K562 (cell line): ENCODE data around the gene PHACTR2. TPM values are rescaled to one million over a fixed set of nuclear protein-coding genes. Genes with fewer than 3 reads are reported as not detected.

ENCODE experiments used
- BCOR ChIP-seq: fragments of 450-650 bp; IDR thresholded peaks from 2 replicates; pipeline ENCODE4 v1.6.1; 2016
- CCNT2 ChIP-seq: IDR thresholded peaks from 2 replicates; pipeline ENCODE4 v1.6.1; 2011; ENCODE audit warnings: borderline replicate concordance, low read depth, mild to moderate bottlenecking, moderate library complexity, mixed read lengths, low read length; ENCODE audit not compliant: insufficient read length; ENCODE audit errors: extremely low read depth
- ERF ChIP-seq: fragments of 450-650 bp; formaldehyde crosslinking; IDR thresholded peaks from 2 replicates; pipeline ENCODE4 v1.4.0; 2020; ENCODE audit warnings: mild to moderate bottlenecking, mixed read lengths
- MEF2D ChIP-seq: conservative IDR thresholded peaks from 2 replicates; pipeline ENCODE4 v1.6.1; 2016; ENCODE audit warnings: low read depth, missing genetic modification characterization, missing compliant biosample characterization
- NR0B1 ChIP-seq: fragments of 450-650 bp; IDR thresholded peaks from one replicate; pipeline ENCODE4 v1.6.1; 2018; ENCODE audit warnings: mild to moderate bottlenecking, moderate library complexity; ENCODE audit not compliant: partially characterized antibody
- NR2C2 ChIP-seq, 2 experiments: fragments of 200-800 bp in 1 of 2; sonication (Bioruptor generic) in 1 of 2; sonication (generic) in 1 of 2; formaldehyde crosslinking in 1 of 2; IDR thresholded peaks; 2 replicates each; pipeline versions ENCODE4 v1.6.1 to v1.8.0; 2016 to 2022; ENCODE audit warnings: mild to moderate bottlenecking in 1 of 2, missing compliant biosample characterization in 1 of 2, missing genetic modification characterization in 1 of 2, missing genetic modification reagents in 1 of 2
- NR4A1 ChIP-seq, 2 experiments: fragments of 250-450 bp in 1 of 2; fragments of 450-650 bp in 1 of 2; sonication (Bioruptor Pico) in 1 of 2; IDR thresholded peaks; 2 replicates each; pipeline versions ENCODE4 v1.4.0 to v1.6.1; 2016 to 2020; ENCODE audit warnings: mild to moderate bottlenecking in 2 of 2, missing compliant biosample characterization in 1 of 2, missing genetic modification characterization in 1 of 2, moderate library complexity in 1 of 2
- POLR2B ChIP-seq: fragments of 450-650 bp; IDR thresholded peaks from 2 replicates; pipeline ENCODE4 v1.6.1; 2018; ENCODE audit warnings: low read depth; ENCODE audit not compliant: partially characterized antibody
- RBM14 ChIP-seq: fragments of 200-400 bp; formaldehyde crosslinking; IDR thresholded peaks from 2 replicates; pipeline ENCODE4 v1.6.1; 2018; ENCODE audit warnings: low read depth, mild to moderate bottlenecking, low read length, moderate library complexity, borderline replicate concordance; ENCODE audit not compliant: insufficient read depth
- SIX5 ChIP-seq, 2 experiments: IDR thresholded peaks; 2 replicates each; pipeline ENCODE4 v1.6.1; 2011; ENCODE audit warnings: low read length in 2 of 2, borderline replicate concordance in 1 of 2, low read depth in 1 of 2, mild to moderate bottlenecking in 1 of 2, moderate library complexity in 1 of 2; ENCODE audit not compliant: insufficient read depth in 1 of 2
- SMARCA5 ChIP-seq: fragments of 450-650 bp; IDR thresholded peaks from 2 replicates; pipeline ENCODE4 v1.6.1; 2016
- TBP ChIP-seq: optimal IDR thresholded peaks from 2 replicates; pipeline ENCODE3; 2011; ENCODE audit warnings: low read depth, low read length, improper control_type of control experiment
- THAP12 ChIP-seq: fragments of 250-450 bp; sonication (Bioruptor Pico); IDR thresholded peaks from 2 replicates; pipeline ENCODE4 v1.9.0; 2021; ENCODE audit warnings: mild to moderate bottlenecking, inconsistent platforms
- XRCC4 ChIP-seq: IDR thresholded peaks from one replicate; pipeline ENCODE4 v1.6.1; 2011; ENCODE audit not compliant: insufficient read depth, insufficient read length; ENCODE audit errors: extremely low read depth
- ZNF79 ChIP-seq: fragments of 250-450 bp; sonication (Bioruptor Pico); IDR thresholded peaks from 2 replicates; pipeline ENCODE4 v1.4.0; 2020; ENCODE audit warnings: low read depth, mild to moderate bottlenecking, moderate library complexity
- polyA plus RNA-seq, 8 experiments: library from polyadenylated mRNA; depleted of rRNA in 4 of 8; stranded (reverse) in 5 of 8; unstranded in 3 of 8; fragments of >200 nt; fragmentation: Nextera tagmentation in 2 of 8; fragmentation: Illumina TruSeq in 1 of 8; extraction: Ambion mirVana in 2 of 8; extraction: Trizol in 1 of 8; gene quantifications; 2 replicates each; pipeline versions ENCODE4 v1.2.1 to v1.2.3, GENCODE V29; 2011 to 2014; ENCODE audit warnings: inconsistent platforms in 1 of 8, missing spikeins in 1 of 8
- total RNA-seq, 7 experiments: library from RNA; depleted of rRNA in 6 of 7; stranded (reverse); fragments of >200 nt in 6 of 7; fragmentation: Illumina TruSeq in 2 of 7; extraction: Trizol in 2 of 7; gene quantifications; 2 replicates each; pipeline versions ENCODE4 v1.2.1 to v1.2.3, GENCODE V29; 2011 to 2021; ENCODE audit warnings: low replicate concordance in 1 of 7
- TF ChIP-seq, protein P1 (sequence below): fragments of 450-650 bp; formaldehyde crosslinking; IDR thresholded peaks from 2 replicates; pipeline ENCODE4 v1.4.0; 2020; ENCODE audit warnings: mild to moderate bottlenecking, moderate library complexity
- TF ChIP-seq, protein P2 (sequence below), 2 experiments: IDR thresholded peaks; 2 replicates each; pipeline ENCODE4 v1.6.1; 2012; ENCODE audit warnings: improper control_type of control experiment in 2 of 2, low read depth in 2 of 2, low read length in 2 of 2, borderline replicate concordance in 1 of 2

PHACTR2 gene
- total and polyA plus RNA-seq, 9 of the 15 experiments (the other 6 are each of a cell fraction or from before 2014, with no cell fraction given) = 5.3 to 52.5 (median 22.9) TPM

- TF ChIP-seq SMARCA5 = no peak
- TF ChIP-seq BCOR = peak; percentile 32; the same call in 1 of the 2 replicates
- TF ChIP-seq CCNT2 = peak; percentile 71
- peak; percentile 91 for TF ChIP-seq NR2C2 (CRISPR knock-in tag; IDR thresholded peaks at IDR 0.05)
- peak; percentile 99 for TF ChIP-seq NR2C2 (tag; IDR thresholded peaks at IDR 0.05)
- no peak for TF ChIP-seq MEF2D (tag)
- TF ChIP-seq, protein P1, sequence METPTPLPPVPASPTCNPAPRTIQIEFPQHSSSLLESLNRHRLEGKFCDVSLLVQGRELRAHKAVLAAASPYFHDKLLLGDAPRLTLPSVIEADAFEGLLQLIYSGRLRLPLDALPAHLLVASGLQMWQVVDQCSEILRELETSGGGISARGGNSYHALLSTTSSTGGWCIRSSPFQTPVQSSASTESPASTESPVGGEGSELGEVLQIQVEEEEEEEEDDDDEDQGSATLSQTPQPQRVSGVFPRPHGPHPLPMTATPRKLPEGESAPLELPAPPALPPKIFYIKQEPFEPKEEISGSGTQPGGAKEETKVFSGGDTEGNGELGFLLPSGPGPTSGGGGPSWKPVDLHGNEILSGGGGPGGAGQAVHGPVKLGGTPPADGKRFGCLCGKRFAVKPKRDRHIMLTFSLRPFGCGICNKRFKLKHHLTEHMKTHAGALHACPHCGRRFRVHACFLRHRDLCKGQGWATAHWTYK (CRISPR knock-in tag) = peak; percentile 62; the same call in 1 of the 2 replicates
- peak; percentile 81; the same call in 1 of the 2 replicates for TF ChIP-seq THAP12 (CRISPR knock-in tag)
- 0 out of 2 replicates have a peak, but pooled peaks have one; percentile 59 for TF ChIP-seq RBM14
- peak; percentile 73 for TF ChIP-seq POLR2B
- TF ChIP-seq NR4A1 (CRISPR knock-in tag; IDR thresholded peaks at IDR 0.05) = no peak
- TF ChIP-seq NR4A1 (tag; IDR thresholded peaks at IDR 0.05) = no peak
- TF ChIP-seq XRCC4 = no peak
- no peak for TF ChIP-seq ZNF79 (CRISPR knock-in tag)
- TF ChIP-seq NR0B1 = no peak
- TF ChIP-seq ERF (CRISPR knock-in tag) = peak; percentile 83; the same call in 1 of the 2 replicates
- TF ChIP-seq, protein P2, sequence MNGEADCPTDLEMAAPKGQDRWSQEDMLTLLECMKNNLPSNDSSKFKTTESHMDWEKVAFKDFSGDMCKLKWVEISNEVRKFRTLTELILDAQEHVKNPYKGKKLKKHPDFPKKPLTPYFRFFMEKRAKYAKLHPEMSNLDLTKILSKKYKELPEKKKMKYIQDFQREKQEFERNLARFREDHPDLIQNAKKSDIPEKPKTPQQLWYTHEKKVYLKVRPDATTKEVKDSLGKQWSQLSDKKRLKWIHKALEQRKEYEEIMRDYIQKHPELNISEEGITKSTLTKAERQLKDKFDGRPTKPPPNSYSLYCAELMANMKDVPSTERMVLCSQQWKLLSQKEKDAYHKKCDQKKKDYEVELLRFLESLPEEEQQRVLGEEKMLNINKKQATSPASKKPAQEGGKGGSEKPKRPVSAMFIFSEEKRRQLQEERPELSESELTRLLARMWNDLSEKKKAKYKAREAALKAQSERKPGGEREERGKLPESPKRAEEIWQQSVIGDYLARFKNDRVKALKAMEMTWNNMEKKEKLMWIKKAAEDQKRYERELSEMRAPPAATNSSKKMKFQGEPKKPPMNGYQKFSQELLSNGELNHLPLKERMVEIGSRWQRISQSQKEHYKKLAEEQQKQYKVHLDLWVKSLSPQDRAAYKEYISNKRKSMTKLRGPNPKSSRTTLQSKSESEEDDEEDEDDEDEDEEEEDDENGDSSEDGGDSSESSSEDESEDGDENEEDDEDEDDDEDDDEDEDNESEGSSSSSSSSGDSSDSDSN (IDR thresholded peaks at IDR 0.05; ENCODE audit: borderline replicate concordance in 1 of 2, low read depth in 2 of 2, low read length in 2 of 2) = peak; percentile 80 to 90
- TF ChIP-seq SIX5 (IDR thresholded peaks at IDR 0.05; ENCODE audit: borderline replicate concordance in 1 of 2, insufficient read depth in 1 of 2, low read depth in 1 of 2, low read length in 2 of 2) = no peak
- TF ChIP-seq TBP = peak; percentile 43
Observed at GRCh38 chr6:143677891-143678791, at the start of gene PHACTR2 (continued).
